ENCODE measurements around the gene GMPS.

DNA sequence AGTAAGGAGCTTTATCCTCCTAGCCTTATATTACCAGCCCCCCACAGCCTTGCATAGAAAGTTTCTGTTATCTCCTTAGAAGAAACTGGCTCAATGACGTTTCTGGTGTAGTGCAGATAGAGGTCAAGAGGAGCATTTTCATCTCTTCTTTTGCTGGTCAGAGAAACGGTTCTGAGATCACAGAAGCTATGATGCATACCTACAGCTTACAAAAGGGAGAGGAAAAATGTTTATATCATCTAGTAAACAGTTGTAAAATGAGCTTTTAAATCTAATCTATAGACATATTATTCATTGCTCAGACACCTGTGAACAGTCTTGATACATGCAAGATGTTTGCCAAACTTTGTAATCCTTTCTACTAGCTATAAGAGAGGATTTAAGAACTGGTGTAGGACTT, 68.0 kb downstream of the GMPS start:
- TF ChIP-seq AKAP8 (CRISPR knock-in tag; IDR thresholded peaks at IDR 0.05) = no peak
- TF ChIP-seq ZNF224 (CRISPR knock-in tag; IDR thresholded peaks at IDR 0.05) = no peak
